Heart left ventricle (tissue), 13 donors: ENCODE results near the gene ALG8.

Experiments
- POLR2A ChIP-seq, 2 donors: fragments of 450-650 bp; IDR thresholded peaks; one replicate each; pipeline ENCODE4 v1.6.1; 2017; ENCODE audit warnings: antibody characterized with exemption in 2 of 2, mild to moderate bottlenecking in 2 of 2, moderate library complexity in 2 of 2
- TF ChIP-seq, protein P1 (sequence below), 12 donors: fragments of 200-600 bp; sonication (generic) in 4 of 12; IDR thresholded peaks; one replicate each; pipeline versions ENCODE4 v1.5.0 to v1.8.0; 2018 to 2022; ENCODE audit warnings: antibody characterized with exemption in 12 of 12, mild to moderate bottlenecking in 5 of 12
- donor health status: ischemic (EF 13 %, LVEDD 7.1; RV severe dilation, severe dysfunction).
- donor health status: DM: no; HTN: yes; CAD: no.
- donor health status: DM: no; HTN: no; CAD: no.
- donor health status: ischemic (EF 25% LVEDD 6.9; RV normal size, moderate dysfunction).
- donor health status: ischemic (EF 25% LVEDD 5.7; RV mildly dilated, moderate dysfunction).
- donor health status: ischemic (EF 35%, LVEDD 5.7; RV mildly dilated, moderate dysfunction).
- donor health status: nonischemic (EF 11% LVEDD 7.7; RV severe dilation, severe dysfunction).
- donor health status: DM: yes; HTN: yes; CAD: no.
- donor health status: PGD.
- donor health status: ischemic (EF 29% LVEDD 5.4; RV normal size, mild dysfunction).
- donor health status: nonischemic (EF 23%, LVEDD 6.1; RV moderate dilation, normal function).

DNA sequence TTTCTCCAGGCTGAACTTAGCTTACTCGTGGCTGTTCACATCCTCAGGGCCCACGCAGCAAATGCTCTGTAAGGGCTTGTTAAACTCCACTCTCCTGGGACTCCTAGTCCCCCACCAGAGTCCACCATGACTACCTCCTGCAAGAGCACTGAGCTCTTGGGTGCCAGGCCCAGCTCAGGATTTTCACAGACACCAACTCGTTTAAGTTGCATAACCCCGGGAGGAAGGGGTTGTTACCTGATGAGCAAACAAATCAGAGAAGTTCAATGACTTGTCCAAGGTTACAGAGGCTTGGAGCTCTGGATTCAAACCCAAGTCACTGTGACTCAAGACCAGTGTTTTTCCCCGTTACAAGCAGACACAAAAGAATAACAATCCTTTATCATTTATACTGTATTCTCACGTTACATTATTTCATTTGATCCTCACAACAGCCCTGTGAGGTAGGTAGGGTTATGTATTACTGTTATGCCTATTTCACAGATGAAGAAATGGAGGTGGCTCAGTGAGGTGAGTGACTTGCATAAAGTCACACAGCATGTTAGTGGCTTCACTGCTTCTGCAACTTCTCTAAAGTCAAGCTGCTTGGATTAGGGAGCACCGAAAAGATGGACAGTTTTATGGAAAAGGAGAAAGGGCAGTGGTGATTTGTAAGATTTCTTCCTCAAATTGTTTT lies 31.6 kb upstream of the ALG8 start:
- TF ChIP-seq, protein P1, sequence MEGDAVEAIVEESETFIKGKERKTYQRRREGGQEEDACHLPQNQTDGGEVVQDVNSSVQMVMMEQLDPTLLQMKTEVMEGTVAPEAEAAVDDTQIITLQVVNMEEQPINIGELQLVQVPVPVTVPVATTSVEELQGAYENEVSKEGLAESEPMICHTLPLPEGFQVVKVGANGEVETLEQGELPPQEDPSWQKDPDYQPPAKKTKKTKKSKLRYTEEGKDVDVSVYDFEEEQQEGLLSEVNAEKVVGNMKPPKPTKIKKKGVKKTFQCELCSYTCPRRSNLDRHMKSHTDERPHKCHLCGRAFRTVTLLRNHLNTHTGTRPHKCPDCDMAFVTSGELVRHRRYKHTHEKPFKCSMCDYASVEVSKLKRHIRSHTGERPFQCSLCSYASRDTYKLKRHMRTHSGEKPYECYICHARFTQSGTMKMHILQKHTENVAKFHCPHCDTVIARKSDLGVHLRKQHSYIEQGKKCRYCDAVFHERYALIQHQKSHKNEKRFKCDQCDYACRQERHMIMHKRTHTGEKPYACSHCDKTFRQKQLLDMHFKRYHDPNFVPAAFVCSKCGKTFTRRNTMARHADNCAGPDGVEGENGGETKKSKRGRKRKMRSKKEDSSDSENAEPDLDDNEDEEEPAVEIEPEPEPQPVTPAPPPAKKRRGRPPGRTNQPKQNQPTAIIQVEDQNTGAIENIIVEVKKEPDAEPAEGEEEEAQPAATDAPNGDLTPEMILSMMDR (IDR thresholded peaks at IDR 0.05) = no peak
- TF ChIP-seq POLR2A (IDR thresholded peaks at IDR 0.05) = no peak
